Vagina (tissue), 2 donors: Measurements from ENCODE around the gene CNTNAP5.

Experiments used
- CTCF ChIP-seq, 3 experiments: fragments of 450-650 bp in 2 of 3; fragments of 200-600 bp in 1 of 3; sonication (generic) in 1 of 3; IDR thresholded peaks; one replicate each; pipeline ENCODE4 v1.5.1; 2017 to 2019; ENCODE audit warnings: antibody characterized with exemption in 3 of 3, mild to moderate bottlenecking in 2 of 3, moderate library complexity in 2 of 3
- POLR2A ChIP-seq, 2 donors: fragments of 450-650 bp; IDR thresholded peaks; one replicate each; pipeline ENCODE4 v1.6.1; 2017; ENCODE audit warnings: antibody characterized with exemption in 2 of 2, mild to moderate bottlenecking in 2 of 2, moderate library complexity in 2 of 2

- TF ChIP-seq CTCF (IDR thresholded peaks at IDR 0.05) = no peak
- TF ChIP-seq POLR2A (IDR thresholded peaks at IDR 0.05) = no peak
Observed at GRCh38 chr2:124489686-124490085, 464.6 kb downstream of the CNTNAP5 start.
